AG09319 (cell line): ENCODE measurements around the gene SCUBE1.

Source experiments
- DNase-seq: peaks from one replicate; pipeline ENCODE4 v3.0.0-alpha.2; 2010; ENCODE audit warnings: low read depth; ENCODE audit errors: extremely low read depth
- TF ChIP-seq, protein P1 (sequence below): IDR thresholded peaks from 2 replicates; pipeline ENCODE4 v1.5.1; 2011; ENCODE audit warnings: low read depth, mild to moderate bottlenecking, inconsistent platforms, low read length, moderate library complexity

The SCUBE1 gene

GRCh38 chr22:43267332-43267980 is 75.7 kb downstream of the SCUBE1 start:
- no peak for DNase-seq
- TF ChIP-seq, protein P1, sequence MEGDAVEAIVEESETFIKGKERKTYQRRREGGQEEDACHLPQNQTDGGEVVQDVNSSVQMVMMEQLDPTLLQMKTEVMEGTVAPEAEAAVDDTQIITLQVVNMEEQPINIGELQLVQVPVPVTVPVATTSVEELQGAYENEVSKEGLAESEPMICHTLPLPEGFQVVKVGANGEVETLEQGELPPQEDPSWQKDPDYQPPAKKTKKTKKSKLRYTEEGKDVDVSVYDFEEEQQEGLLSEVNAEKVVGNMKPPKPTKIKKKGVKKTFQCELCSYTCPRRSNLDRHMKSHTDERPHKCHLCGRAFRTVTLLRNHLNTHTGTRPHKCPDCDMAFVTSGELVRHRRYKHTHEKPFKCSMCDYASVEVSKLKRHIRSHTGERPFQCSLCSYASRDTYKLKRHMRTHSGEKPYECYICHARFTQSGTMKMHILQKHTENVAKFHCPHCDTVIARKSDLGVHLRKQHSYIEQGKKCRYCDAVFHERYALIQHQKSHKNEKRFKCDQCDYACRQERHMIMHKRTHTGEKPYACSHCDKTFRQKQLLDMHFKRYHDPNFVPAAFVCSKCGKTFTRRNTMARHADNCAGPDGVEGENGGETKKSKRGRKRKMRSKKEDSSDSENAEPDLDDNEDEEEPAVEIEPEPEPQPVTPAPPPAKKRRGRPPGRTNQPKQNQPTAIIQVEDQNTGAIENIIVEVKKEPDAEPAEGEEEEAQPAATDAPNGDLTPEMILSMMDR = no peak

- TF ChIP-seq, protein P1 = no peak
- no peak for DNase-seq
These were observed 77.1 kb downstream of the SCUBE1 start for GRCh38 chr22:43266076-43266475.

DNA sequence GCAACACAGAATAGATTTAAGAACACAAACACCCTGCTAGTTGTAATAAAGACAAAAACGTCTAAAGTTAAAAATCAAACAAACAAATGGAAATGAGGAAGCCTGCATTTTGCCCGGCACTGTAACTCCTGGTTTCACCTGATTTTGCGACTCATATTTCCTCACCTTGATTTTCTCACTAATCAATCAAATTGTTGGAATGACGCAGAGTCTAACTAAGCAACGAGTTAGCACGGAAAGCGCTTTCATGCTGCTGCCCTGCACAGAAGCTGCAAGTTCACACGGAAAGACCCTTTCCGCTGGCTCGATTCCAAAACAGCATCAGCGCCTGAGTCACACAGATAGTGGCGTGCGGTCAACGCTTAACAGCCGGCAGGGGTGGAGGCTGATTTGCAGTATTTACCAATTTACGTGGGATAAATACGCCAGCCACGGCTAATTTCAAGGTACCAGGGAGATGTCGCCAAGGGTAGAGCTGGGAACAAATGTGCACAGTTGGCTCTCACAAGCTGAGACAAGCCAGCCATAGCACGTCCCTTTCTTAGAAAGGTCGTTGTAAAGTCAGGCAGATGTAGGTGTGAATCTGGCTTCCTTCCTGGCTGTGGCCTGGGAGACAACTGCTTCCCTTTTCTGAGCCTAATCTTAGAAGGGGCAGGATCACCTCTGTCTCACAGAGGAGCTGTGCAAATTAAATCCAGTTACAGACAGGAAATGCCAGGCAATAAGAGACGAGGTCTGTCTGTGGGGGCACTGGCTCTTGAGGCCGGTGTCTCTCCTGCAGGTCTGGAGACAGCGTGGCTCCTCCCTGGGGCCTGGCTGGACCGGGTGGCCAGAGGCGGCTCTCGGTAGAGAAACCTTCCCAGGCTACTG is 79.3 kb downstream of the SCUBE1 start:
- TF ChIP-seq, protein P1 = no peak
- no peak for DNase-seq

DNA sequence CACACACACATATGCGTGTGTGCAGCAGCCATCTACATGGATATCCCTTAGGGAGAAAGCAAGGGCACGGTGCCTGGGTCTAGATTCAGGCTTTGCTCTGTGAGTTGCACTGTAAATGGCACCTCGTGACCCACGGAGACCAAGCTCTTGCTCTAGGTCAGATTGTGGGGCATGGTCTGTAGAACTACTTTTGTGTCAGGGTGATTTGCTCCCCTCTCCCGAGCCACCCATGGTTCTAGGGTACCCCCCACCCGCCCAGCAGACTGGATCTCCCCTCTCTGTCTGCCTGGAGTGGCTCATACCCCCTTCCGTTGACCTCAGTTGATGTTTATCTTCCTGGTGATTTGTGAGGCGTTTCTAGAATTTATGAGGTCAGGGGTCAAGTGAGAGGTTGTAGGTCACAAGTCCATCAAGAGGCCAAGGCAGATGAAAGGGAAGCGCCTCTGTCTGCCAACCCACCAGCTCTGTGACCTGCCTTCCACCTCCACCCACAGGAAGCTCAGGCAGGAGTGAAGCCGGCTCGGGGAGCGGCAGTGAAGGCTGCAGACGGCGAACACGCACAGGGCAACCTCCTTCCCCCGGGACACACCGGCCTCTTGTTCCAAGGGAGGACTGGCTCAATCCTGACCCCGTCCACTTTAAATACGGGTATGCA is 80.1 kb downstream of the SCUBE1 start:
- TF ChIP-seq, protein P1 = no peak
- no peak for DNase-seq

DNA sequence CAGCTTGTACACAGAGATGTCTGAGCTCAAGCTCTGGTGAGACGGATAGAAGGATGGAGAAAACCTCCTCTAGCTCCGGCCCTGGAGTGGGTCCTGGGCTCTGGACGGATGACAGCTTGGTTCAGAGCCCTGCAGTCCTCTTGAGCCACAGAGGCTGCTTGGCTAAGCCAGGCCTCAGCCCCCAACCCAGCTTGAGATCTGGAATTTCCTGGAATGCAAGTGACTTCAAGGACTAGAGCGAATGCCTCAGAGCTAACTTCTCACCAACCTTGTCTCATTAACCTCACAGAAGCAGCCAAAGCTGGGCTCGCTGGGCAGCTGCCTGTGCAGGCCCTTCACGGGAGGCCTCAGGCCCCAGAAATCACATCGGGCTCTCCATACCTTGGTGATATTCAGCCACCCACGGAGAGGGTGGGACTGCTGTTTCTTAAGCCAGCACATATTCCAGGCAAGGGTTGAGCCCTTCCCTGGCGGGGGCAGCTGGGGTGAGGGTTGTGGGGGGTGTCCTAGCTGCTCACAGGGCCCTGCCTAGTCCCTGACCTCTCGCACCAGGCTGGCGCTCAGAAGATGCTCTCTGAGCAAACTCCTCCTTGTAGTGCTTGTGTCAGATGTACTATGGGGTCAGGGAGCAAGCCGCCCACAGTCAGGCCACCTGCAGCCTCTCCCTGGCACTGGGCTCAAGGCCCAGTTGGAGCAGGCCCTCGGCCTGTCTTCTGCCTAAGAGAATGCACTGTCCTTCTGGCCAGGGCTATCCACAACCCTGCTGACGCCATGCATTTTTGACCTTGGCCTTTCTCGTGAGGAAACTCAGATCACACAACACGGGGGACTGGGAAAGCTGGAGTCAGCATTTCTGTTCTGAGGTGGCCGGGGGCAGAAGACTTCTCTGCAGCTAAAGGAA is 82.6 kb downstream of the SCUBE1 start:
- TF ChIP-seq, protein P1 = no peak
- DNase-seq = no peak

- TF ChIP-seq, protein P1 = no peak
- no peak for DNase-seq
These were observed 85.2 kb downstream of the SCUBE1 start for GRCh38 chr22:43257961-43258360.
